CD4-positive, alpha-beta T cell treated with Interleukin-6 at 100 ng/mL for 8 hours (primary cell): ENCODE results near the gene RNF217.
"Not testable (repeated sequence)": the region's sequence is repeated elsewhere in the genome, so short reads cannot be mapped to it uniquely, and the experiment has no call there.

Experiments
- DNase-seq: peaks from one replicate; pipeline ENCODE4 v3.0.0-alpha.2; 2020; ENCODE audit warnings: mixed read lengths, low spot score

The RNF217 gene

DNA sequence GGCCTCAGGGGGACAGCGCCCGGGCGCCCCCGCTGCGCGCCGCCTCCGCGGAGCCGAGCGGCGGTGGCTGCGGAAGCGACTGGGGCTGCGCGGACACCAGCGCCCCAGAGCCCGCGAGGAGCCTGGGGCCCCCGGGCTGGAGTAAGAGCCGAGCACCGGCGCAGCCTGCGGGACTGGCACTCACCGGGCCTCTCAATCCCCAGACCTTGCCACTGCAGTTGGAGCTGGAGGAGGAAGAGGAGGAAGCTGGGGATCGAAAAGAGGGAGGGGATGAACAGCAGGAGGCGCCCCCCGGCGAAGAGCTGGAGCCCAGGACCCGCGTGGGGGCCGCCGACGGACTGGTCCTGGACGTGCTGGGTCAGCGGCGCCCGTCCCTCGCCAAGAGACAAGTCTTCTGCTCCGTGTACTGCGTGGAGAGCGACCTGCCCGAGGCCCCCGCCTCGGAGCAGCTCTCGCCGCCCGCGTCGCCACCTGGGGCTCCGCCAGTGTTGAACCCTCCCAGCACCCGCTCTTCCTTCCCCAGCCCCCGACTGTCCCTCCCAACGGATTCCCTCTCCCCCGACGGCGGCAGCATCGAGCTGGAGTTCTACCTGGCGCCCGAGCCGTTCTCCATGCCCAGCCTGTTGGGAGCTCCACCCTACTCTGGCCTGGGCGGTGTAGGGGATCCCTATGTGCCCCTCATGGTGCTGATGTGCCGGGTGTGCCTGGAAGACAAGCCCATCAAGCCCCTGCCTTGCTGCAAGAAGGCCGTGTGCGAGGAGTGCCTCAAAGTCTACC lies 590 bp downstream of the RNF217 start:
- no peak for DNase-seq

DNA sequence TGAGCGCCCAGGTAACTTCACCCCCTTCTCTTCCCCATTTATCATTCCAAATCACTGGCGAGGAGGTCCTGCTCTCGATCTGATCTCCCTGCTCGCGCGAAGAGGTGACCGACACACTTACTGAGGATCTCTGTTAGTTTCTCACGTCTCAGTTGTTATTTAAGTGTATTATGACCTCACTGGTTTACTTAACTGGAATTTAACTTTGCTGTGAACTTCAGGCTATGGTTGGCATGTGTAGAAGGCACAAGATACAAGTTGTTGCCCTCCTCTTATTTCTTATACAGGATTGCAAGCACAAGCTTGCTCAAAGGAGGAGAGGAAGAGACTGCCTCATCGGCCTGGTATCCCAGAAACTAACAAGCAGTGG lies 1.2 kb downstream of the RNF217 start:
- no peak for DNase-seq

GRCh38 chr6:124963831-124964763 lies 1.9 kb downstream of the RNF217 start:
- DNase-seq, result no peak

- DNase-seq, result no peak
Measured at GRCh38 chr6:124964764-124965105, 2.5 kb downstream of the RNF217 start.

DNA sequence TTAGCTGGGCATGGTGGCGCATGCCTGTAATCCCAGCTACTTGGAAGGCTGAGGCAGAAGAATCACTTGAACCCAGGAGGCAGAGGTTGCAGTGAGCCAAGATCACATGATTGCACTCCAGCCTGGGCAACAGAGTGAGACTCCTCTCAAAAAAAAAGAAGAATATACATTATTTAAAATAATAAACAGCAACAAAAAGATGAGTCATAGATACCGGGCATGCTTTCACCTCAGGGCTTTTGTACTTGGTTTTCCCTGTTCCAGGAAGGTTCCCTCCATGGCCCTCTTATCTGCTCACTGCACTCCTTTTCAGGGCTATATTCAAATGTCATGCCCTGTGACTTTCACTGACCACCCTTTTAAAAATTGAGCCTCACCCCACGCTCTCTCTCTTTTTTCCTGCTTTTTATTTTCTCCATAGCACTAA lies 3.2 kb downstream of the RNF217 start:
- not testable (repeated sequence) for DNase-seq

DNA sequence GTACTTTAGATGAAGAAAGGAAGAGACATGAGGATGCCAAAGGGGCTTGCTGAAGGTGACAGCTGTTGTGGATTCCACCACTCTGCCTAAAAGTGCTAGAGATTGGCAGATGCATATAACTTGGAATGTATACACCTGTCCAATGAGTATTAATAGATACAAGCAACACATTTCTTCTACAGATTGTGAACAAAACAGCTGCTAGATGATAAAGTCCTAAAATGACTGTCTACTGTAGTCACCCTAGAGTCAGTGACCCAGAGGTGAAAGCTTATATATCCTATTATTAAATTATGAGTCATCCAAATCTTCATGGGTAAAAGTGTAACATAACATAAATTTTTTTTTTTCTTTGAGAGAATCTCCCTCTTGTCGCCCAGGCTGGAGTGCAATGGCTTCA lies 5.2 kb downstream of the RNF217 start:
- no peak for DNase-seq

GRCh38 chr6:124968401-124968800 lies 6.2 kb downstream of the RNF217 start:
- DNase-seq, result no peak

DNA sequence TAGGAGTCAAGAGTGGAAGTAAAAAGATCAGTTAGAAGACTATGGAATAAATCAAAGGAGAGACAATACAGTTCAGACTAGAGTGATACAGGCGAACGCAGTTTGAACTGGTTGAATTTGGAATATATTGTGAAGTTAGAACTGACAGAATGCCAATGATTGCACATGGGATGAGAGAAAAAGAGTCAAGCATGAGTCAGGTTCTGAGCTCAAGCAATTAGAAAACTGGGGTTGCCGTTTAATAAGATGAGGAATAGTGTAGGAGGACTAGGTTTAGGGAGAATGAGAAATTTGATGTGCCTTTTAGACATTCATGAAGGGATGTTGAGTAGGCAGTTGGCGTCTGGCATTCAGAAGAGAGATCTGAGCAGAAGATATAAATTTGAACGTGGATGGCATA lies 8.0 kb downstream of the RNF217 start:
- no peak for DNase-seq

DNA sequence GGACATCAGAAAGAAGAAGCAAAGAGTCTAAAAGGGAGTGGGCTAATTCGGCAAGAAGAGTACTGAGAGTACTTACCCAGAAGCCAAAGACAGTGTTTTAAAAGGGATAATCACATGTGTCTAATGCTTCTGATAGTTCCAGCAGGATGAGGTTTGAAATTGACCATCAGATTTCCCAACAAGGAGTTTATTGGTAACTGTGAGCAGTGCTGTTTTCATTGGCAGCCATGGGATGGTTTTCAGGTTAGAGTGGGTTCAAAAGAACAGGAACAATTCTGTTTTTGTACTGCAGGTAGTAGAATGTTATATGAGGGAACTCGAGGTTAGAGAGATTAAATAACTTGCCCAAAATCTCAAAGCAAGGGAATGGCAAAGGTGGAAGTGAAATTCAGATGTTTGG lies 8.5 kb downstream of the RNF217 start:
- no peak for DNase-seq

DNA sequence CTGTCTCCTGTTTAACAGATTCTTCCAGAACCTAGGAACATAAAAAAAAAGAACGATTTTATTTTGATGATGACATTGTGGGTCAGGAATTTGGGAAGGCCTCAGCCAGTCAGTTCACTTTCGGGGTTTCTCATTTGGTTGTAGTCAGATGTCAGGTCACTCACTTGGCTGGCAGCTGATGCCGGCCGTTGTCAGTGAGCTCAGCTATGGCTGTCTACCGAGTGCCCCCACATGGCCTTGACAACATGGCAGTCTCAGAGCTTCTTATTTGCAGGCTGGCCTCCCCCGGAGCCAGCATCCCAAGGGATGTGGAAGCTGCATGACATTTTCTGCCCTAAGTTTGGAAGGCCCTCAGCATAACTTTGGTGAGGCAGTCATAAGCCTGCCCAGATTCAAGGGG lies 11.5 kb downstream of the RNF217 start:
- no peak for DNase-seq

DNA sequence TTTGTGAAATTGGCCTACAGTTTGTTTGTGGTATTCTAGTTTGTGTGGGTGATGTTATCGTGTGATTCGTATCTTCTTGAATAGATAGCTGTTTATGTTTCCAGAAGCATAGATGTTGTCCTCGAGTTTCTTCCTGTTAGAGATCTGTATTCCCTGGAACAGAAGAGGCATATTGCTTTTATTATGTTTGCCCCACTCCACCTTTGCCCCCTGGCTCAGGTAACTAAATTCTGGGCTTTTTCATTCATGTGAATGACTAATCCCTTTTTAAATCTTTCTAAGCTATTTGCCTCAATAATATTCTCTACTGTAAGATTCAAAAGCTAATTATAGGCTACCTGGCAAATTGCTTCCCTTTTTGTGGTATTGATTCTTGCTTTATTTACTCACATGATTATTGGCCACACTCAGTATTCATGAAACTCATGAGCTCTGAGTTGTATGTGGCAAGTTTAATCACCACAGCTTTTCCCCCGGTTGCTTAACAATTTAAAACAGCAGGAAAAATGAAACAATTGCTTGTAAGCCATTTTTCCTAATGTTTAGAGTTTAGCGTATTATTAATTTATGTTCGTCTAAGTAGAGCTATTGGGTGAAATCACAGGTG lies 12.6 kb downstream of the RNF217 start:
- DNase-seq, result no peak

DNA sequence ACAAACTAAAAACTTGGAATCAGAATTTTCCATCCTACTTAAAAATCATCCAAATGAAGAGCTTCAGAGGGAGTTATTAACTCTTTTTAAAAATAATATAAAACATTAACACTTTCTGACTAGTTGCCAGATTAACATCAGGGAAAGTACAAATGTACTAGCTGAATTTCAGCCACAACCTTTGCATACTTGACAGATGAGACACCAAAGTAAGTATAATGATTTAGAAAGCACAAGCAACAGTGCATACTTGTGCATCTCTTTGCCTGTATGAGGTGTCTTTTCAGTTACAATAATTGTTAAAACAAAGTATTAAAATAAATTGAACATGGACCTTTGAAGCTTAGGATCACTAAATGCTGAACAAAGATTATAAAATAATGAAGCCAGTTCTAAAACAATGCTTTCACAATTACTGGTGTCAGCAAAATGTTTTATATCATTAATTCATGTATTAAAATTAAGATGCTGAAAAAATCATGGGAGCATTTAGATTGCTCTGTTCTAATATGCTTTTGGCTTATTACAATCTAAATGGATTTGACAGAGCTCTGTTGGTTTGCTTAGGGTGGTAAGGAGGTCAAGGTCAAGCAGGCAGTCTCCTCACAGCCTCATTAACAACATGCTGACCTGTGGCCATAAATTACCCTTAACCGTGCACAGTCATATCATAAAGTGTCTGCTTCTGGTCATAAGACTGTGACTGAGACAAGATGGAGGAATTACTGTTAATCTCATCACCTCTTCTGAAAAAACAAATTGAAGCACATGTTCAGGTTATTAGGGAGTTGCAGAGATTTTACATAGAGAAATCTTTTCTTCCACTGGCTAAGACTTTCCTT lies 15.1 kb downstream of the RNF217 start:
- DNase-seq, result no peak

GRCh38 chr6:124978451-124979293 lies 16.4 kb downstream of the RNF217 start:
- DNase-seq, result no peak

DNA sequence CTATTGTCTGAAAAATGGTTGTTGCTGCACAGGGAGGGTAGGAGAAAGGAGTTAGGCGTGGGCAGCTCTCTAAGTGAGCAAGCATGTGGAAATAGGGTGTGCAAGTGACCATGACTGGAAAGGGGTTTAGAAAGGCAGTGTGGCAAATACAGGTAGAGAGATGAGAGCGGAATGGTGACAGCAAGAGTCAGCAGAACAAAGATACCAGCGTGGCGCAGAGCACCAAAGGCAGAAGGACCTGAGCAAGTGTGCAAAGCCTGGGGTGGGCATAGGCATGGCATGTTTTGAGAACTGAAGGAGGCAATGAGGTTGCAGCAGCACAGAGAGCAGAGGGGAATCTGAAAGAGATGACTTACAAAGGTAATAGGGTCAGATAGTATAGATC lies 17.0 kb downstream of the RNF217 start:
- DNase-seq, result no peak

DNA sequence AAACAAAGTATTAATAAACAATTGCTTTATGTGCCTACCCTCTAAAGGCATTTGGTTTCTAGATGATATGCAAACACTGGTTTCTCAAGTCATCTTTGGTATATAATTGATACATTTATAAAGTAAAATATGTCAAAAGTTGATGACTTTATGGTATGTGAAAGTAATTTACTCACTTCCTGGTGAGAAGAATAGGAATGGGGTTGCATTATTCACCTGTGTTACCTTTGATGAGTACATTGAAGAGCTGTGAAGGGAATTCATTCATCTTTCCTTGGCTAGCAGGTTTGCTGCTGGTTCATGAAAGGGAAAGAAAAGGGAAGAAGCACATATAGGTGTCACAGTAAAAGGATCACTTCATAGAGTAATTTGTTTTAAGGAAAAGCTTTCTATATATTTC lies 20.4 kb downstream of the RNF217 start:
- DNase-seq, result no peak

GRCh38 chr6:124983383-124984083 lies 21.3 kb downstream of the RNF217 start:
- no peak for DNase-seq

DNA sequence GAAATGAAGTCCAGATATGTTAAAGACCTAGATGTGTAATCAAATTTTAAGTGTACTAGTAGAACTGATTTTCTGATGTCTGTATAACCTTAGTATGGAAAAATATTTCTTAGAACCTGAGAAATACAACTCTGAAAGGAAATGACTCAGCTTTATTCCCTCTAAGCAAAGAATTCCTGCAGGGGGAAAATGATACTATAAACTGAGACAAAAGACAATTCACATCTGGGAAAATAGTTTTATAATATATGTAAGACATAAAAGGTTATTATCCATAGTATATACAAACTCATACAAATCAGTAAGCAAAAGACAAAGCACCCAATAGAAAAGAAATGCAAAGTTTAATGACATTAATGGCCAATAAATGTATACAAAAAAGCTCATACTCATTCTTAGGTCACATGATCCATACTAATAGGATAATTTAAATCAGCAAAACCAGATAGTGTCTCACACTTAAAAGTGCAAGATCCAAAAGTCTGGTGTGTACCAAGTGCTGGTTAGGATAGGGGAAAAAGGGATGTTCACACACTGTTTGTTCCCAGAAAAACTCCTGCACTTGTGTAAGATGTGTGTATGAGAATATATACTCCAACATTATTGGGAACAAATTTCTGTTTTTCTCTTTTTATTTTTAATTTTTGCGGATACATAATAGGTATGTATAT lies 22.6 kb downstream of the RNF217 start:
- no peak for DNase-seq

- DNase-seq, result no peak
Measured at GRCh38 chr6:124986164-124986563, 23.9 kb downstream of the RNF217 start.

GRCh38 chr6:124987291-124987690 lies 25.1 kb downstream of the RNF217 start:
- no peak for DNase-seq
